ENCODE measurements around the gene CHP1.

GRCh38 chr15:41307679-41308078, 76.6 kb downstream of the CHP1 start:
- TF ChIP-seq, protein P1, sequence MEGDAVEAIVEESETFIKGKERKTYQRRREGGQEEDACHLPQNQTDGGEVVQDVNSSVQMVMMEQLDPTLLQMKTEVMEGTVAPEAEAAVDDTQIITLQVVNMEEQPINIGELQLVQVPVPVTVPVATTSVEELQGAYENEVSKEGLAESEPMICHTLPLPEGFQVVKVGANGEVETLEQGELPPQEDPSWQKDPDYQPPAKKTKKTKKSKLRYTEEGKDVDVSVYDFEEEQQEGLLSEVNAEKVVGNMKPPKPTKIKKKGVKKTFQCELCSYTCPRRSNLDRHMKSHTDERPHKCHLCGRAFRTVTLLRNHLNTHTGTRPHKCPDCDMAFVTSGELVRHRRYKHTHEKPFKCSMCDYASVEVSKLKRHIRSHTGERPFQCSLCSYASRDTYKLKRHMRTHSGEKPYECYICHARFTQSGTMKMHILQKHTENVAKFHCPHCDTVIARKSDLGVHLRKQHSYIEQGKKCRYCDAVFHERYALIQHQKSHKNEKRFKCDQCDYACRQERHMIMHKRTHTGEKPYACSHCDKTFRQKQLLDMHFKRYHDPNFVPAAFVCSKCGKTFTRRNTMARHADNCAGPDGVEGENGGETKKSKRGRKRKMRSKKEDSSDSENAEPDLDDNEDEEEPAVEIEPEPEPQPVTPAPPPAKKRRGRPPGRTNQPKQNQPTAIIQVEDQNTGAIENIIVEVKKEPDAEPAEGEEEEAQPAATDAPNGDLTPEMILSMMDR (IDR thresholded peaks at IDR 0.05), result no peak
- no peak for TF ChIP-seq ZFX (IDR thresholded peaks at IDR 0.05; ENCODE audit: borderline replicate concordance)

All from 22Rv1 (cell line).